ENCODE results near the gene MSRB1.

- TF ChIP-seq POLR2A (IDR thresholded peaks at IDR 0.05), result peak in 1 of 2 donors; percentile 23
- TF ChIP-seq CTCF (IDR thresholded peaks at IDR 0.05), result no peak
- TF ChIP-seq EP300 (IDR thresholded peaks at IDR 0.05), result no peak
Observed at GRCh38 chr16:1981398-1981836, 38.4 kb upstream of the MSRB1 start, which contains the start of gene NOXO1.

Measured in sigmoid colon (tissue), 4 donors.